Left ventricle myocardium inferior (tissue), 1 donor: Measurements from ENCODE around the gene ZNF586. TPM values are rescaled to one million over a fixed set of nuclear protein-coding genes. Genes with fewer than 3 reads are reported as not detected.

Experiments used
- DNase-seq: peaks from one replicate; pipeline ENCODE4 v3.0.0-alpha.2; 2020
- H3K27ac ChIP-seq: fragments of 200-600 bp; replicated peaks from 2 replicates; pipeline ENCODE4 v1.8.0; 2021
- H3K27me3 ChIP-seq: fragments of 200-600 bp; 2 replicates; pipeline ENCODE4 v1.8.0; 2021; ENCODE audit warnings: low read depth
- H3K36me3 ChIP-seq: fragments of 200-600 bp; 2 replicates; pipeline ENCODE4 v1.8.0; 2021
- H3K4me1 ChIP-seq: fragments of 200-600 bp; 2 replicates; pipeline ENCODE4 v1.8.0; 2021
- H3K4me3 ChIP-seq: fragments of 200-600 bp; 2 replicates; pipeline ENCODE4 v1.8.0; 2021; ENCODE audit warnings: mild to moderate bottlenecking, moderate library complexity
- H3K9me3 ChIP-seq: fragments of 200-600 bp; replicated peaks from 2 replicates; pipeline ENCODE4 v1.8.0; 2021
- CTCF ChIP-seq: fragments of 200-600 bp; IDR thresholded peaks from 2 replicates; pipeline ENCODE4 v1.8.0; 2021; ENCODE audit warnings: antibody characterized with exemption, mild to moderate bottlenecking, borderline replicate concordance
- intact Hi-C: fragments of 100-400 bp; cut with micrococcal nuclease; formaldehyde crosslinking; loops from one replicate; pipeline ENCODE4 v1.11.0; 2022
- total RNA-seq: library from RNA; stranded (reverse); fragmentation: NEBNext Ultra II Directional; extraction: Animal tissue kit (Norgen Biotek cat#: 25700); gene quantifications from one replicate; pipeline ENCODE4 v1.2.1, GENCODE V29; 2021
- donor health status: DM: no; HTN: yes; CAD: no; lungs with severe emphysema.

ZNF586 gene
- total RNA-seq, 1 donor from 2014 or later: 12.0 TPM

GRCh38 chr19:57757941-57758340 is 11.5 kb upstream of the ZNF586 start:
- TF ChIP-seq CTCF: no peak
- Histone ChIP-seq H3K36me3 (peaks cover 99% of the 10 kb centered on the region), H3K4me3 (no peak overlapping the region), H3K9me3 (peaks cover 84% of the 10 kb centered on the region), H3K27me3 (no peaks in the 10 kb centered on the region), H3K4me1 (no peaks in the 10 kb centered on the region), H3K27ac (no peak overlapping the region)
- intact Hi-C loops: no loop called here
- no peak for DNase-seq

GRCh38 chr19:57759096-57759495 is 10.4 kb upstream of the ZNF586 start:
- intact Hi-C loops: no loop called here
- H3K27me3 ChIP-seq: no peaks in the 10 kb centered on the region
- H3K9me3 ChIP-seq: peaks cover 73% of the 10 kb centered on the region
- DNase-seq: no peak
- TF ChIP-seq CTCF: no peak
- H3K27ac ChIP-seq: no peak overlapping the region
- H3K4me1 ChIP-seq: no peaks in the 10 kb centered on the region
- no peak overlapping the region for H3K4me3 ChIP-seq
- peaks cover 99% of the 10 kb centered on the region for H3K36me3 ChIP-seq

GRCh38 chr19:57771417-57771816 is 1.9 kb downstream of the ZNF586 start:
- no peak for TF ChIP-seq CTCF
- Histone ChIP-seq H3K27me3 (no peaks in the 10 kb centered on the region), H3K36me3 (peaks cover 59% of the 10 kb centered on the region), H3K4me3 (peak overlapping the region; percentile 100), H3K4me1 (peaks cover 53% of the 10 kb centered on the region), H3K9me3 (peaks cover 60% of the 10 kb centered on the region), H3K27ac (no peak overlapping the region)
- intact Hi-C loops: no loop called here
- DNase-seq: no peak

DNA sequence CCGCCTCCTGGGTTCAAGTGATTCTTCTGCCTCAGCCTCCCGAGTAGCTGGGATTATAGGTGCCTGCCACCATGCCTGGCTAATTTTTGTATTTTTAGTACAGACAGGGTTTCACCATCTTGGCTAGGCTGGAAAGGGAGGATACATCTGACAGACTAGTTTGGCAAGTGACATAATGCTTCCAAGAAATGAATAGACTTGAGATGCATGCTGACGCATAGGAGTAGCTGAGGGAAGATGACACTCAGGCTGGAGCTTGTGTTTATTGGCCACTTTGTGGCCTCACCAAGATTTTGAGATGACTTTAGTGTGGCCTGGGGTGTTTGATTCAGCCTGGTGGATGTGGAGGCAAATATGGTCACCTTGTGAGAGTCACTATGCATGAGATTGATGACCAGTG is 4.0 kb downstream of the ZNF586 start:
- Histone ChIP-seq H3K4me1 (peaks cover 57% of the 10 kb centered on the region), H3K27ac (no peak overlapping the region), H3K9me3 (peaks cover 76% of the 10 kb centered on the region), H3K36me3 (peaks cover 80% of the 10 kb centered on the region), H3K27me3 (no peaks in the 10 kb centered on the region), H3K4me3 (no peak overlapping the region)
- no peak for DNase-seq
- TF ChIP-seq CTCF: no peak
- intact Hi-C loops: no loop called here

DNA sequence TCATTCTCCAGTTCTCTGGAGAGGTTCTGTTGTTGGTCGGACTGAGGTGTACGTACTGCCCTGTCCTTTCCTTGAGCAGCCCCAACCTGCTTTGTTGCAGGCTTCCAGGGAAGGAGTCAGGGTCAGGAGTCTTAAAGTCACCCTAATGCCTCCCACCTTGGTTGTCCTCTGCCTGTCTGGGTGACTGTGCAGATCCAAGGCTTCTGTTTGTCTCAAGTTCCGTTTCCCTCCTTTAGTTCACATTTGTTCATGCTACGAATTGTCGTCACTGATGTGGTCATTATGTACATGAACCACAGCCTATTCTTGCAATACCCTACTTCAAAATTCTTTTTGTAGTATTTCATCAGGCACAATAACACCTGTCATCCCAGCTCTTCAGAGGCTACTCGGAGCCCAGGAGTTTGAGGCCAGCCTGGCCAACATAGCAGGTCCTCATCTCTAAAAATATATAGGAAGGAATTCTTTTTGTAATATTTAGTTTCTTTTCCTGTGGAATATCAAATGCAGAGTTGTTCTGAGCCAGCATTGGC is 7.4 kb downstream of the ZNF586 start:
- intact Hi-C loops: no loop called here
- peaks cover 100% of the 10 kb centered on the region for H3K9me3 ChIP-seq
- H3K36me3 ChIP-seq: peaks cover 100% of the 10 kb centered on the region
- H3K27me3 ChIP-seq: no peaks in the 10 kb centered on the region
- H3K27ac ChIP-seq: no peak overlapping the region
- no peak overlapping the region for H3K4me3 ChIP-seq
- no peak for TF ChIP-seq CTCF
- peaks cover 34% of the 10 kb centered on the region for H3K4me1 ChIP-seq
- DNase-seq: no peak

DNA sequence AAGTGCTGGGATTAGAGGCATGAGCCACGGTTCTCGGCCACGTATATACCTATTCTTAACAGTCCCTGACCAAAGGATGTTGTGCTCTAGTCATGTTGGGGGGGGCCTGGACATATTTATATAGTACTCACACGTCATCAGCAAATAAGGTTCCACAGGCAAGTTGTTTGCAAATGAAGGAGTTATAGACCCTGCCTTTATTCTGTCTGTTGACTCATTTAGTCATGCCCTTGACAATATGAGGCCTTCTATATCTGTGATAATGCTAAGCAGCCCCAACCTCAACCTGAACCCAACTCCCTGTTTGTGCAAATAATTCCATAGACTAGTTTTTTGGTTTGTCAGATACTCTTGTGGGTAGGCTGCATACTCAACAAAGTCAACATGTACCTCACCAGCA is 8.9 kb downstream of the ZNF586 start:
- no peak for TF ChIP-seq CTCF
- H3K4me1 ChIP-seq: peaks cover 19% of the 10 kb centered on the region
- H3K9me3 ChIP-seq: peaks cover 100% of the 10 kb centered on the region
- no peaks in the 10 kb centered on the region for H3K27me3 ChIP-seq
- peaks cover 98% of the 10 kb centered on the region for H3K36me3 ChIP-seq
- H3K27ac ChIP-seq: no peak overlapping the region
- DNase-seq: no peak
- no peak overlapping the region for H3K4me3 ChIP-seq
- intact Hi-C loops: no loop called here
